CD4-positive, alpha-beta T cell treated with Interleukin-12 subunit alpha and Interleukin-12 subunit beta, for 1 hour (primary cell): Measurements from ENCODE around the gene TADA2B.
"Not testable (repeated sequence)": the region's sequence is repeated elsewhere in the genome, so short reads cannot be mapped to it uniquely, and the experiment has no call there.

ENCODE experiments used
- DNase-seq: peaks from one replicate; pipeline ENCODE4 v3.0.0-alpha.2; 2020

TADA2B gene

GRCh38 chr4:7060346-7061150, 17.4 kb downstream of the TADA2B start:
- DNase-seq, result no peak

- no peak for DNase-seq
Observed at GRCh38 chr4:7061815-7062214, 18.6 kb downstream of the TADA2B start.

- no peak for DNase-seq
Observed at GRCh38 chr4:7062816-7063215, 19.6 kb downstream of the TADA2B start.

GRCh38 chr4:7063362-7063761, 20.2 kb downstream of the TADA2B start:
- no peak for DNase-seq

- DNase-seq, result no peak
Observed at GRCh38 chr4:7066006-7066405, 22.8 kb downstream of the TADA2B start.

GRCh38 chr4:7066493-7066892, 23.3 kb downstream of the TADA2B start:
- DNase-seq, result no peak

- no peak for DNase-seq
Observed at GRCh38 chr4:7067126-7067451, 23.9 kb downstream of the TADA2B start.

- peak; percentile 100 for DNase-seq
Observed at GRCh38 chr4:7067452-7068278, 24.5 kb downstream of the TADA2B start, which contains the start of gene GRPEL1. TSS of gene GRPEL1 (minus strand) at chr4:7068064. CDS start at chr4:7068032, 32 bp downstream.

- no peak for DNase-seq
Observed at GRCh38 chr4:7068279-7068842, 25.2 kb downstream of the TADA2B start.

- DNase-seq, result no peak
Observed at GRCh38 chr4:7068883-7069282, 25.7 kb downstream of the TADA2B start.

- peak; percentile 90 for DNase-seq
Observed at GRCh38 chr4:7070729-7071511, 27.7 kb downstream of the TADA2B start.

- DNase-seq, result no peak
Observed at GRCh38 chr4:7073059-7073458, 29.9 kb downstream of the TADA2B start.

- DNase-seq, result peak; percentile 40
Observed at GRCh38 chr4:7073526-7074390, 30.6 kb downstream of the TADA2B start.

GRCh38 chr4:7074426-7074825, 31.3 kb downstream of the TADA2B start:
- DNase-seq, result no peak

- no peak for DNase-seq
Observed at GRCh38 chr4:7075962-7076695, 33.0 kb downstream of the TADA2B start.

GRCh38 chr4:7076696-7077082, 33.5 kb downstream of the TADA2B start:
- DNase-seq, result no peak

GRCh38 chr4:7077371-7077770, 34.2 kb downstream of the TADA2B start:
- no peak for DNase-seq

GRCh38 chr4:7078025-7078424, 34.9 kb downstream of the TADA2B start:
- DNase-seq, result no peak

- DNase-seq, result not testable (repeated sequence)
Observed at GRCh38 chr4:7079483-7079882, 36.3 kb downstream of the TADA2B start.

GRCh38 chr4:7079909-7080308, 36.7 kb downstream of the TADA2B start:
- DNase-seq, result not testable (repeated sequence)
